ENCODE measurements around the gene LDLRAD4.

DNA sequence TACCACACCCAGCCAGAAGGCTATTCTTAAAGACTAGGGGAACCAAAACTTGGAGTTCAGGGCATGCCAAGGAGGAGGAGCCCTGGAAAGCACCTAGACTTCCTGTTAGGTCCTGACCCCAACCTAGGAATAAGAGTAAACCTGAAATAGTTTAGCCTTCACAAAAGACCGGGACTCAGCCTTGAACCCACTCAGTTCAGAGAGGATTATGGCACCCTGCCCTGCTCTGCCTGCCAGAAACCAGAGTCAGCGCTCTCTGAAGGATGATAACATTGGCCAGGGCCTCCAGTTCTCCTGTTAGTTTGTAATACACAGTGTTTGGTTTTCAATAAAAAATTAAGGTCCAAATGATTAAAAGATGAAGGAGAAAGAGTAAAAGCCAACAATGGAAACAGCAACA lies 96.4 kb downstream of the LDLRAD4 start:
- no peak for TF ChIP-seq ARNT (IDR thresholded peaks at IDR 0.05)
- TF ChIP-seq FOXM1 (IDR thresholded peaks at IDR 0.05; ENCODE audit: borderline replicate concordance): no peak
- TF ChIP-seq SP1 (IDR thresholded peaks at IDR 0.05): no peak
- no peak for TF ChIP-seq ZNF384 (IDR thresholded peaks at IDR 0.05)
- no peak for TF ChIP-seq L3MBTL2 (conservative IDR thresholded peaks at IDR 0.05)
- no peak for TF ChIP-seq TARDBP (IDR thresholded peaks at IDR 0.05)

Data from HEK293T (cell line).